Fibroblast of lung (primary cell): ENCODE measurements around the gene USP7. TPM values are rescaled to one million over a fixed set of nuclear protein-coding genes. Genes with fewer than 3 reads are reported as not detected.

Experiments used
- DNase-seq, 2 donors: peaks; one replicate each; pipeline versions ENCODE4 v3.0.0 to v3.0.0-alpha.2; 2010; ENCODE audit warnings: low read depth in 2 of 2
- H2AFZ ChIP-seq: 2 replicates; pipeline ENCODE4 v1.5.1; 2012; ENCODE audit warnings: low read length, control low read depth, inconsistent platforms
- H3K27ac ChIP-seq: 2 replicates; pipeline ENCODE4 v1.5.1; 2011; ENCODE audit warnings: low read length, control low read depth; ENCODE audit not compliant: insufficient read depth
- H3K27me3 ChIP-seq: 2 replicates; pipeline ENCODE4 v1.5.1; 2011; ENCODE audit warnings: mild to moderate bottlenecking, low read length; ENCODE audit not compliant: control insufficient read depth, insufficient read depth
- H3K36me3 ChIP-seq: 2 replicates; pipeline ENCODE4 v1.5.1; 2011; ENCODE audit warnings: low read length; ENCODE audit not compliant: control insufficient read depth, insufficient read depth
- H3K4me1 ChIP-seq: 2 replicates; pipeline ENCODE4 v1.5.1; 2011; ENCODE audit warnings: low read length; ENCODE audit not compliant: control insufficient read depth, insufficient read depth; ENCODE audit errors: extremely low read depth
- H3K4me2 ChIP-seq: 2 replicates; pipeline ENCODE4 v1.5.1; 2011; ENCODE audit warnings: low read length, control low read depth; ENCODE audit not compliant: insufficient read depth; ENCODE audit errors: extremely low read depth
- H3K4me3 ChIP-seq, 4 experiments: fragments of 200-600 bp in 1 of 4; sonication (generic) in 1 of 4; replicated peaks in 1 of 4; 2 replicates each; pipeline ENCODE4 v1.5.1; 2011 to 2016; ENCODE audit warnings: low read length in 4 of 4, low read depth in 3 of 4, mild to moderate bottlenecking in 3 of 4, control low read depth in 2 of 4, inconsistent platforms in 1 of 4, mixed read lengths in 1 of 4; ENCODE audit not compliant: insufficient read depth in 1 of 4; ENCODE audit errors: control extremely low read depth in 1 of 4
- H3K79me2 ChIP-seq: 2 replicates; pipeline ENCODE4 v1.5.1; 2012; ENCODE audit warnings: mild to moderate bottlenecking, low read length, inconsistent platforms; ENCODE audit not compliant: control insufficient read depth, insufficient read depth
- H3K9ac ChIP-seq: 2 replicates; pipeline ENCODE4 v1.5.1; 2011; ENCODE audit warnings: mild to moderate bottlenecking, low read length, control low read depth; ENCODE audit not compliant: insufficient read depth
- H3K9me3 ChIP-seq: 2 replicates; pipeline ENCODE4 v1.5.1; 2012; ENCODE audit warnings: low read depth, low read length; ENCODE audit not compliant: control insufficient read depth, insufficient read depth
- H4K20me1 ChIP-seq: 2 replicates; pipeline ENCODE4 v1.5.1; 2011; ENCODE audit warnings: low read length; ENCODE audit not compliant: control insufficient read depth, insufficient read depth; ENCODE audit errors: extremely low read depth
- EZH2 ChIP-seq: IDR thresholded peaks from 2 replicates; pipeline ENCODE4 v1.5.1; 2012; ENCODE audit warnings: low read length, control low read depth, mild to moderate bottlenecking; ENCODE audit errors: missing control alignments
- polyA minus RNA-seq: library from RNA; depleted of rRNA, polyadenylated mRNA; stranded (reverse); fragments of >200 nt; gene quantifications from 2 replicates; pipeline ENCODE4 v1.2.3, GENCODE V29; 2011; ENCODE audit warnings: low replicate concordance
- polyA plus RNA-seq, 2 donors: library from polyadenylated mRNA; depleted of rRNA in 1 of 2; stranded (reverse) in 1 of 2; unstranded in 1 of 2; fragments of >200 nt; gene quantifications; 2 replicates each; pipeline ENCODE4 v1.2.1, GENCODE V29; 2011 to 2012; ENCODE audit warnings: missing spikeins in 1 of 2
- total RNA-seq: library from RNA; depleted of rRNA; stranded (reverse); fragments of >200 nt; gene quantifications from 2 replicates; pipeline ENCODE4 v1.2.1, GENCODE V29; 2014
- TF ChIP-seq, protein P1 (sequence below), 2 donors: IDR thresholded peaks in 1 of 2; conservative IDR thresholded peaks in 1 of 2; 1 replicate in 1 of 2; 2 replicates in 1 of 2; pipeline ENCODE4 v1.5.1; 2011 to 2012; ENCODE audit warnings: low read length in 2 of 2, control low read depth in 1 of 2, inconsistent platforms in 1 of 2, low read depth in 1 of 2, mild to moderate bottlenecking in 1 of 2

Gene USP7
- total RNA-seq (48.7 and 49.3 TPM in 2 replicates), polyA plus RNA-seq (22.5 and 27.5 TPM in 2 replicates), polyA minus RNA-seq (222 and 386 TPM in 2 replicates)
- 45.6 and 55.4 TPM in 2 replicates for polyA plus RNA-seq (2012)

GRCh38 chr16:8963821-8964441, at the start of gene USP7:
Gene USP7, minus strand, starts transcription at chr16:8963906. Its CDS starts 621 bp downstream, at chr16:8963285.
- no peaks in the 10 kb centered on the region for H3K27me3 ChIP-seq

GRCh38 chr16:9013508-9013864, 49.8 kb upstream of the USP7 start:
- H2AFZ ChIP-seq: no peak overlapping the region
- peaks cover 2% of the 10 kb centered on the region for H3K4me1 ChIP-seq
- no peaks in the 10 kb centered on the region for H3K79me2 ChIP-seq
- H3K4me3 ChIP-seq: no peak overlapping the region
- peak in 1 of 2 donors; percentile 18 for DNase-seq
- H3K9ac ChIP-seq: no peak overlapping the region
- H3K4me2 ChIP-seq: no peak overlapping the region
- H3K36me3 ChIP-seq: no peaks in the 10 kb centered on the region
- peaks cover 2% of the 10 kb centered on the region for H3K9me3 ChIP-seq
- no peak overlapping the region for H3K27ac ChIP-seq
- no peaks in the 10 kb centered on the region for H3K27me3 ChIP-seq
- no peaks in the 10 kb centered on the region for H4K20me1 ChIP-seq
- no peak for TF ChIP-seq EZH2
- TF ChIP-seq, protein P1, sequence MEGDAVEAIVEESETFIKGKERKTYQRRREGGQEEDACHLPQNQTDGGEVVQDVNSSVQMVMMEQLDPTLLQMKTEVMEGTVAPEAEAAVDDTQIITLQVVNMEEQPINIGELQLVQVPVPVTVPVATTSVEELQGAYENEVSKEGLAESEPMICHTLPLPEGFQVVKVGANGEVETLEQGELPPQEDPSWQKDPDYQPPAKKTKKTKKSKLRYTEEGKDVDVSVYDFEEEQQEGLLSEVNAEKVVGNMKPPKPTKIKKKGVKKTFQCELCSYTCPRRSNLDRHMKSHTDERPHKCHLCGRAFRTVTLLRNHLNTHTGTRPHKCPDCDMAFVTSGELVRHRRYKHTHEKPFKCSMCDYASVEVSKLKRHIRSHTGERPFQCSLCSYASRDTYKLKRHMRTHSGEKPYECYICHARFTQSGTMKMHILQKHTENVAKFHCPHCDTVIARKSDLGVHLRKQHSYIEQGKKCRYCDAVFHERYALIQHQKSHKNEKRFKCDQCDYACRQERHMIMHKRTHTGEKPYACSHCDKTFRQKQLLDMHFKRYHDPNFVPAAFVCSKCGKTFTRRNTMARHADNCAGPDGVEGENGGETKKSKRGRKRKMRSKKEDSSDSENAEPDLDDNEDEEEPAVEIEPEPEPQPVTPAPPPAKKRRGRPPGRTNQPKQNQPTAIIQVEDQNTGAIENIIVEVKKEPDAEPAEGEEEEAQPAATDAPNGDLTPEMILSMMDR (conservative IDR thresholded peaks at IDR 0.05 in 1 of 2, IDR thresholded peaks at IDR 0.05 in 1 of 2; ENCODE audit: low read depth in 1 of 2, low read length in 2 of 2): no peak

More at GRCh38 chr16:8963821-8964441, at the start of gene USP7:
- peaks cover 18% of the 10 kb centered on the region for H3K4me1 ChIP-seq
- TF ChIP-seq EZH2: no peak
- TF ChIP-seq, protein P1 (conservative IDR thresholded peaks at IDR 0.05 in 1 of 2, IDR thresholded peaks at IDR 0.05 in 1 of 2; ENCODE audit: low read depth in 1 of 2, low read length in 2 of 2): no peak
- peak within 1 kb of the TSS; percentile 82 to 93 (median 89) for H3K4me3 ChIP-seq
- peak within 1 kb of the TSS; percentile 97 for H3K4me2 ChIP-seq
- H3K9ac ChIP-seq: peak within 1 kb of the TSS; percentile 69
- H3K27ac ChIP-seq: peak within 1 kb of the TSS; percentile 54
- no peaks in the 10 kb centered on the region for H3K9me3 ChIP-seq
- peak within 1 kb of the TSS; percentile 61 for H2AFZ ChIP-seq
- DNase-seq: peak; percentile 86 to 88
- H3K79me2 ChIP-seq: peaks cover 41% of the 10 kb centered on the region
- H4K20me1 ChIP-seq: peaks cover 3% of the 10 kb centered on the region
- H3K36me3 ChIP-seq: no peaks in the 10 kb centered on the region

- H3K9me3 ChIP-seq: peaks cover 2% of the 10 kb centered on the region
- no peak overlapping the region for H3K4me2 ChIP-seq
- H3K4me1 ChIP-seq: peaks cover 4% of the 10 kb centered on the region
- H3K4me3 ChIP-seq: no peak overlapping the region
- no peaks in the 10 kb centered on the region for H3K79me2 ChIP-seq
- no peak overlapping the region for H2AFZ ChIP-seq
- no peaks in the 10 kb centered on the region for H3K36me3 ChIP-seq
- no peaks in the 10 kb centered on the region for H3K27me3 ChIP-seq
- H3K27ac ChIP-seq: no peak overlapping the region
- peak; percentile 5 to 21 for DNase-seq
- no peaks in the 10 kb centered on the region for H4K20me1 ChIP-seq
- H3K9ac ChIP-seq: no peak overlapping the region
- TF ChIP-seq, protein P1 (conservative IDR thresholded peaks at IDR 0.05 in 1 of 2, IDR thresholded peaks at IDR 0.05 in 1 of 2; ENCODE audit: low read depth in 1 of 2, low read length in 2 of 2): peak in 1 of 2 donors; percentile 18
- no peak for TF ChIP-seq EZH2
Measured at GRCh38 chr16:9012848-9013507, 49.3 kb upstream of the USP7 start.
